Activated naive CD8-positive, alpha-beta T cell treated with anti-CD3 and anti-CD28 coated beads, Interleukin-2, amount 50 U/mL, for 24 hours (primary cell): ENCODE data around the gene TAS1R3.

Experiments
- ATAC-seq: fragments of 150-1000 bp; cut with Tn5 transposase; one replicate; pipeline ENCODE4 v1.10.0; 2021
- DNase-seq: peaks from one replicate; pipeline ENCODE4 v3.0.0; 2021
- H3K27ac Mint-ChIP-seq: one replicate; pipeline ENCODE4 v1.8.0; 2021; ENCODE audit warnings: mild to moderate bottlenecking, mixed read lengths
- H3K27me3 Mint-ChIP-seq: one replicate; pipeline ENCODE4 v1.8.0; 2021; ENCODE audit warnings: mixed read lengths
- H3K36me3 Mint-ChIP-seq: one replicate; pipeline ENCODE4 v1.8.0; 2021; ENCODE audit warnings: low read depth, mixed read lengths
- H3K4me1 Mint-ChIP-seq: one replicate; pipeline ENCODE4 v1.8.0; 2021; ENCODE audit warnings: mixed read lengths
- H3K4me3 Mint-ChIP-seq: one replicate; pipeline ENCODE4 v1.8.0; 2021; ENCODE audit warnings: mild to moderate bottlenecking, moderate library complexity, mixed read lengths
- H3K9me3 Mint-ChIP-seq: one replicate; pipeline ENCODE4 v1.8.0; 2021; ENCODE audit warnings: mixed read lengths

TAS1R3 gene

GRCh38 chr1:1344655-1345361 is 13.7 kb downstream of the TAS1R3 start:
- Mint-ChIP-seq H3K9me3 (no peaks in the 10 kb centered on the region), H3K4me3 (no peak overlapping the region), H3K36me3 (peaks cover 13% of the 10 kb centered on the region), H3K27me3 (no peaks in the 10 kb centered on the region), H3K4me1 (peaks cover 14% of the 10 kb centered on the region), H3K27ac (no peak overlapping the region)
- ATAC-seq: peak; percentile 88
- peak; percentile 64 for DNase-seq

GRCh38 chr1:1345384-1345783 is 14.3 kb downstream of the TAS1R3 start:
- no peaks in the 10 kb centered on the region for H3K9me3 Mint-ChIP-seq

GRCh38 chr1:1345860-1346500 is 14.9 kb downstream of the TAS1R3 start:
- Mint-ChIP-seq H3K27ac (no peak overlapping the region), H3K4me3 (no peak overlapping the region)
- no peak for ATAC-seq

More at GRCh38 chr1:1345384-1345783, 14.3 kb downstream of the TAS1R3 start:
- ATAC-seq: no peak
- no peaks in the 10 kb centered on the region for H3K27me3 Mint-ChIP-seq
- H3K27ac Mint-ChIP-seq: no peak overlapping the region
- DNase-seq: no peak
- H3K36me3 Mint-ChIP-seq: peaks cover 12% of the 10 kb centered on the region
- no peak overlapping the region for H3K4me3 Mint-ChIP-seq
- H3K4me1 Mint-ChIP-seq: peaks cover 14% of the 10 kb centered on the region

GRCh38 chr1:1346501-1346890 is 15.4 kb downstream of the TAS1R3 start:
- no peaks in the 10 kb centered on the region for H3K9me3 Mint-ChIP-seq
- H3K27ac Mint-ChIP-seq: no peak overlapping the region
- H3K36me3 Mint-ChIP-seq: peaks cover under 1% of the 10 kb centered on the region
- DNase-seq: no peak
- no peaks in the 10 kb centered on the region for H3K27me3 Mint-ChIP-seq
- no peak for ATAC-seq
- peaks cover 14% of the 10 kb centered on the region for H3K4me1 Mint-ChIP-seq
- no peak overlapping the region for H3K4me3 Mint-ChIP-seq

More at GRCh38 chr1:1345860-1346500, 14.9 kb downstream of the TAS1R3 start:
- H3K9me3 Mint-ChIP-seq: no peaks in the 10 kb centered on the region
- H3K4me1 Mint-ChIP-seq: peaks cover 14% of the 10 kb centered on the region
- peaks cover 6% of the 10 kb centered on the region for H3K36me3 Mint-ChIP-seq
- no peaks in the 10 kb centered on the region for H3K27me3 Mint-ChIP-seq
- DNase-seq: no peak

DNA sequence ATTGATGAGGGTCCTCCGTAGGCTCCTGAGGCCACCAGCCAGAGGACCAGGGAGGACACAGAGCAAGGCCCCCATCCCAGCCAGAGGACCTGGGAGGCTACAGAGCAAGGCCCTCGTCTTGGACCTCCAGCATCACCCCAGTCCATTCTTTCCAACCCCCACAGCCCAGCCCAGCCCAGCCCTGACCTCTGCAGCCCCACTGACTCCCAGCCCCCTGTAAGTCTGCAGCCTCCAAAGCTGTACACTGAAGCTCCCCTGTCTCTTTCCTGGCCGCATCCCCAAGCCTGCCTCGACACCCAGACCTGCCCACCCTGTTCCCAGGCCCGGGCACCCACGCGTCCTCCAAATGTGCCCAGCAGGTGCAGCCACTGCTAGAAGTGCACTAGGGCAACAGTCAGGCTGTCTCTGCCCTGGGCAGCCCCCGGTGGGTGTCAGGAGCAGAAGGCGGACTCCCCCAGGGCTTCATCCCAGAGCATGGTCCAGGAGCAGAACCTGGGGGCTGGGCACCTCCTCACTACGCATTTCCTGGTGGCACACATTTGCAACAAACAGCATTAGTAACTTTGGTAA is 16.0 kb downstream of the TAS1R3 start:
- DNase-seq (no peak), ATAC-seq (no peak)
- peaks cover 1% of the 10 kb centered on the region for H3K27me3 Mint-ChIP-seq
- peak overlapping the region; percentile 77 for H3K4me3 Mint-ChIP-seq
- peaks cover 15% of the 10 kb centered on the region for H3K4me1 Mint-ChIP-seq
- H3K36me3 Mint-ChIP-seq: no peaks in the 10 kb centered on the region
- no peak overlapping the region for H3K27ac Mint-ChIP-seq
- H3K9me3 Mint-ChIP-seq: no peaks in the 10 kb centered on the region

- Mint-ChIP-seq H3K9me3 (no peaks in the 10 kb centered on the region), H3K4me3 (peak overlapping the region; percentile 77), H3K4me1 (peaks cover 23% of the 10 kb centered on the region), H3K27ac (peak overlapping the region; percentile 31), H3K27me3 (peaks cover 9% of the 10 kb centered on the region), H3K36me3 (no peaks in the 10 kb centered on the region)
- DNase-seq (no peak), ATAC-seq (no peak)
Observed at GRCh38 chr1:1347663-1348419, 16.8 kb downstream of the TAS1R3 start.

- Mint-ChIP-seq H3K36me3 (no peaks in the 10 kb centered on the region), H3K27me3 (peaks cover 12% of the 10 kb centered on the region), H3K9me3 (no peaks in the 10 kb centered on the region), H3K4me3 (peak overlapping the region; percentile 77), H3K4me1 (peaks cover 23% of the 10 kb centered on the region), H3K27ac (peak overlapping the region; percentile 31)
- ATAC-seq: peak; percentile 9
- no peak for DNase-seq
Observed at GRCh38 chr1:1348420-1349255, 17.6 kb downstream of the TAS1R3 start.

GRCh38 chr1:1349256-1350012 is 18.4 kb downstream of the TAS1R3 start, which contains the start of gene DVL1:
Gene DVL1, minus strand, starts transcription at chr1:1349418. Its CDS starts 353 bp downstream, at chr1:1349065.
- DNase-seq (peak; percentile 78), ATAC-seq (peak; percentile 55)
- no peaks in the 10 kb centered on the region for H3K9me3 Mint-ChIP-seq
- peaks cover 25% of the 10 kb centered on the region for H3K4me1 Mint-ChIP-seq
- no peaks in the 10 kb centered on the region for H3K36me3 Mint-ChIP-seq
- peaks cover 19% of the 10 kb centered on the region for H3K27me3 Mint-ChIP-seq
- H3K27ac Mint-ChIP-seq: peak within 1 kb of the TSS; percentile 31
- peak within 1 kb of the TSS; percentile 77 for H3K4me3 Mint-ChIP-seq

- Mint-ChIP-seq H3K4me3 (peak overlapping the region; percentile 57), H3K36me3 (no peaks in the 10 kb centered on the region), H3K27me3 (peaks cover 20% of the 10 kb centered on the region), H3K9me3 (no peaks in the 10 kb centered on the region), H3K27ac (peak overlapping the region; percentile 42), H3K4me1 (peaks cover 20% of the 10 kb centered on the region)
- DNase-seq (no peak), ATAC-seq (no peak)
Observed at GRCh38 chr1:1351511-1352427, 20.7 kb downstream of the TAS1R3 start.

DNA sequence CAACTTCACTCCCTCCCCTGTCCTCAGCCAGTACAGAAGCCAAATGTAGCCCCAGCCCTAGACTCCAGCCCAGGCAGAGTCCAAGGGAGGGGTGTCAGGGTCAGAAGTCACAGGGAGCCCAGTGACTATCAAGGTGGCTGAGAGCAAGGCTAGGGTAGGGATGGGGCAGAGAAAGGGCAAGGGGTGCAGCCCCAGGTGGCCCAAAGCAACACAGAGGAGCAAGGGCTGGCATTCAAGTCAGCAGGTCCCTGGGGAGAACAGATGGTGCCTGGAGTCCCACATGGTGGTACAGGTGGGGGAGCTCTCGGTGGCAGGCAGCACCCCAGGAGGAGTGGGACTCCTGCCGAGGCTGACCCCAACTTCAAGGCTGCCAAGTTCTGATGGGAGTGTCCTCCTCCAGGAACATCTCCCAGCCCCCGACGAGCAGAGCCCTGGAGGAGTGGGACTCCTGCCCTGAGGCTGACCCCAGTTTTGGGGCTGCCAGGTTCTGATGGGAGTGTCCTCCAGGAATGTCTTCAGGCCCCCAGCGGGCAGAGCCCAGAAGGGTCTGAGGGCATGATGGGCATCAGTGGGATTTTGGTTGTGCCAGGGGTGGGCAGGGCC is 21.8 kb downstream of the TAS1R3 start:
- DNase-seq (no peak), ATAC-seq (no peak)
- Mint-ChIP-seq H3K4me1 (peaks cover 11% of the 10 kb centered on the region), H3K4me3 (no peak overlapping the region), H3K27ac (no peak overlapping the region), H3K9me3 (no peaks in the 10 kb centered on the region), H3K27me3 (peaks cover 20% of the 10 kb centered on the region), H3K36me3 (no peaks in the 10 kb centered on the region)

DNA sequence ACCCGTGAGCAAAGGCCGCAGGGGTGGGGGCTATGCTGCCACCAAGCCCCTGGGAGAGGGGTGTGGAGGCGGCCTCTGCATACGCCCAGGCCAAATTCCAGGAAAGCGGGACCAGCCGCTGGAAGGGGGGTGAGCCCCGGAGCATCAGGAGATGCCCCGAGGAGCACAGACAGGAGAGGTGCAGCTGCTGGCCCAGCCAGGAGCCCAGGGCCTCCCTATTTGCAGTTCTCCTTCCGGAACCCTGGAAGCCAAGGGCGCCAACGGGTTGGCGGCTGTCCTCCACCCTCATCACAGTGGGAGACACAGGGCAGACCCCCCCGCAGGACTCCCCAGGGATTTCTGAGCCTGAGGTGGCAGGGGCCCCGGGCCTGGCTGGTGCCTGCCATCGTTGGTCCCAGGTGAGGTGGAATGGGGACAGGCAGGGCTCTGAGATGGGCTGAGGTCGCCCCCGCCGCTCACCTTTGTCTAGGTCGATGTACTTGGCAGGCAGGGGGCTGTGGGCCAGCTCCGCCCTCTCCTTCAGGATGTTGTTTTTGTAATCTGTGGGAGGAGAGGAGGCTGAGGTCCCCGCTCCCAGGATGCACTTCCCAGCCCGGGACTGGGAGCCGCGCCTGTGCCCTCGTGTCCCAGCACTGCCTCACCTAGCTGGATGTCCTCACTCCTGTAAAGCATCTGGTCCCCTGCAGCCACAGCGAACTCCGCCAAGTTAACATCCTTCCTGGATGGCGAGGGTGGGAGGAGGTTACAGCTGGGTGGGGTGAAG is 22.5 kb downstream of the TAS1R3 start:
- no peak overlapping the region for H3K27ac Mint-ChIP-seq

More for the DNA sequence above, 22.5 kb downstream of the TAS1R3 start:
- no peak for ATAC-seq
- no peak for DNase-seq
- Mint-ChIP-seq H3K27me3 (peaks cover 20% of the 10 kb centered on the region), H3K36me3 (no peaks in the 10 kb centered on the region), H3K9me3 (no peaks in the 10 kb centered on the region), H3K4me1 (peaks cover 15% of the 10 kb centered on the region), H3K4me3 (no peak overlapping the region)
